ENCODE results near the gene SYNPO. TPM values are rescaled to one million over a fixed set of nuclear protein-coding genes. Genes with fewer than 3 reads are reported as not detected.

SYNPO gene
- polyA plus RNA-seq, 1 donor from 2014 or later, result not detected

DNA sequence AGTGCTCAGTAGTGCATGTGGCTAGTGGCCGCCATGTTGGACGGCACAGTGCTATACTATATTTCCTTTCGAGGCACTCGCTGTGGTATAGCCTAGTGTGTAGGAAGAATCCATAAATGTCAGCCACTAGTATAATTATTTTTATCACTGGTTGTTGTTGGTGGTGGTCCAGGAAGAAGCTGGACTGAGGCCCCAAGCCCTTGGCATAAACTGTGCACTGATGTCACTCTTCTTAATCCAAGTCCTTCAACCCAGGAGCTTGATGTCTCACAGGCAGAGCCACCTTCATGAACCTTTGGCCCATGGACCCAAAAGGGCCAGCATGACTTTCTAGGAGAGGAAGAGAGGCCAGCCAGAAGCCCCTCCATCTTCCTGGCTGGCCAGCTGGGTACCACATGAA is 32.5 kb upstream of the SYNPO start:
- Histone ChIP-seq H3K79me2 (replicated peaks; ENCODE audit: insufficient read depth, low read length) (no peaks in the 10 kb centered on the region), H3K4me2 (ENCODE audit: low read length) (no peak overlapping the region), H3K9ac (ENCODE audit: low read length) (no peak overlapping the region), H3F3A (ENCODE audit: insufficient read depth, low read length, poor library complexity, severe bottlenecking) (no peaks in the 10 kb centered on the region), H3K9me3 (ENCODE audit: low read length) (no peaks in the 10 kb centered on the region), H3K27me3 (ENCODE audit: insufficient read depth, low read depth, low read length) (no peaks in the 10 kb centered on the region), H3K36me3 (ENCODE audit: insufficient read depth, low read length) (no peaks in the 10 kb centered on the region), H4K20me1 (ENCODE audit: insufficient read depth) (no peaks in the 10 kb centered on the region), H2AFZ (ENCODE audit: low read depth, low read length) (no peak overlapping the region), H3K4me3 (ENCODE audit: low read length) (no peak overlapping the region), H3K27ac (ENCODE audit: low read length) (no peak overlapping the region), H3K9me2 (ENCODE audit: insufficient read depth, low read length) (no peaks in the 10 kb centered on the region)
- TF ChIP-seq RAD21 (conservative IDR thresholded peaks at IDR 0.05) (no peak), TAF1 (IDR thresholded peaks at IDR 0.05; ENCODE audit: low read depth) (no peak), POLR2AphosphoS5 (IDR thresholded peaks at IDR 0.05) (no peak), MXI1 (conservative IDR thresholded peaks at IDR 0.05; ENCODE audit: poor library complexity, severe bottlenecking) (no peak), EP300 (conservative IDR thresholded peaks at IDR 0.05; ENCODE audit: poor library complexity, severe bottlenecking) (no peak), EZH2 (IDR thresholded peaks at IDR 0.05; ENCODE audit: borderline replicate concordance, insufficient read depth, low read length, poor library complexity, severe bottlenecking) (no peak), SMC3 (conservative IDR thresholded peaks at IDR 0.05; ENCODE audit: poor library complexity) (no peak)
- TF ChIP-seq, protein P1, sequence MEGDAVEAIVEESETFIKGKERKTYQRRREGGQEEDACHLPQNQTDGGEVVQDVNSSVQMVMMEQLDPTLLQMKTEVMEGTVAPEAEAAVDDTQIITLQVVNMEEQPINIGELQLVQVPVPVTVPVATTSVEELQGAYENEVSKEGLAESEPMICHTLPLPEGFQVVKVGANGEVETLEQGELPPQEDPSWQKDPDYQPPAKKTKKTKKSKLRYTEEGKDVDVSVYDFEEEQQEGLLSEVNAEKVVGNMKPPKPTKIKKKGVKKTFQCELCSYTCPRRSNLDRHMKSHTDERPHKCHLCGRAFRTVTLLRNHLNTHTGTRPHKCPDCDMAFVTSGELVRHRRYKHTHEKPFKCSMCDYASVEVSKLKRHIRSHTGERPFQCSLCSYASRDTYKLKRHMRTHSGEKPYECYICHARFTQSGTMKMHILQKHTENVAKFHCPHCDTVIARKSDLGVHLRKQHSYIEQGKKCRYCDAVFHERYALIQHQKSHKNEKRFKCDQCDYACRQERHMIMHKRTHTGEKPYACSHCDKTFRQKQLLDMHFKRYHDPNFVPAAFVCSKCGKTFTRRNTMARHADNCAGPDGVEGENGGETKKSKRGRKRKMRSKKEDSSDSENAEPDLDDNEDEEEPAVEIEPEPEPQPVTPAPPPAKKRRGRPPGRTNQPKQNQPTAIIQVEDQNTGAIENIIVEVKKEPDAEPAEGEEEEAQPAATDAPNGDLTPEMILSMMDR (IDR thresholded peaks at IDR 0.05; ENCODE audit: poor library complexity, severe bottlenecking), result no peak
- TF ChIP-seq, protein P2, sequence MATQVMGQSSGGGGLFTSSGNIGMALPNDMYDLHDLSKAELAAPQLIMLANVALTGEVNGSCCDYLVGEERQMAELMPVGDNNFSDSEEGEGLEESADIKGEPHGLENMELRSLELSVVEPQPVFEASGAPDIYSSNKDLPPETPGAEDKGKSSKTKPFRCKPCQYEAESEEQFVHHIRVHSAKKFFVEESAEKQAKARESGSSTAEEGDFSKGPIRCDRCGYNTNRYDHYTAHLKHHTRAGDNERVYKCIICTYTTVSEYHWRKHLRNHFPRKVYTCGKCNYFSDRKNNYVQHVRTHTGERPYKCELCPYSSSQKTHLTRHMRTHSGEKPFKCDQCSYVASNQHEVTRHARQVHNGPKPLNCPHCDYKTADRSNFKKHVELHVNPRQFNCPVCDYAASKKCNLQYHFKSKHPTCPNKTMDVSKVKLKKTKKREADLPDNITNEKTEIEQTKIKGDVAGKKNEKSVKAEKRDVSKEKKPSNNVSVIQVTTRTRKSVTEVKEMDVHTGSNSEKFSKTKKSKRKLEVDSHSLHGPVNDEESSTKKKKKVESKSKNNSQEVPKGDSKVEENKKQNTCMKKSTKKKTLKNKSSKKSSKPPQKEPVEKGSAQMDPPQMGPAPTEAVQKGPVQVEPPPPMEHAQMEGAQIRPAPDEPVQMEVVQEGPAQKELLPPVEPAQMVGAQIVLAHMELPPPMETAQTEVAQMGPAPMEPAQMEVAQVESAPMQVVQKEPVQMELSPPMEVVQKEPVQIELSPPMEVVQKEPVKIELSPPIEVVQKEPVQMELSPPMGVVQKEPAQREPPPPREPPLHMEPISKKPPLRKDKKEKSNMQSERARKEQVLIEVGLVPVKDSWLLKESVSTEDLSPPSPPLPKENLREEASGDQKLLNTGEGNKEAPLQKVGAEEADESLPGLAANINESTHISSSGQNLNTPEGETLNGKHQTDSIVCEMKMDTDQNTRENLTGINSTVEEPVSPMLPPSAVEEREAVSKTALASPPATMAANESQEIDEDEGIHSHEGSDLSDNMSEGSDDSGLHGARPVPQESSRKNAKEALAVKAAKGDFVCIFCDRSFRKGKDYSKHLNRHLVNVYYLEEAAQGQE (IDR thresholded peaks at IDR 0.05; ENCODE audit: borderline replicate concordance), result no peak

DNA sequence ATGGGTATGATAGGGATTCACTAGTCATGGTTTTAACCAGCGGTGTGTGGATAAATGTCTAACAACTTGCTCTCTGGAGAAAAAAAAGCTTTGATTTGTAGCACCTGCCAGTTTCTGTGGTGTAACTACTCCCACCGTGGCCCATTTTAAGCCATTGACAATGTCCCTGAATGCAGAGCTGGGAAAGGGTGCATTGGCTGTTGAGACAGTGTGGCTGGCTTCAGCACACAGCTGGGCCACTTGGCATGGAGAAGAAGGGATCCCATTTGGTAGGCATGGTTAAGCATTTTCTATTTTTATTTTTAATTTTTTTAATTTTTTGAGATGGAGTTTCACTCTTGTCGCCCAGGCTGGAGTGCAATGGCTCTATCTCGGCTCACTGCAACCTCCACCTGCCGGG is 31.5 kb upstream of the SYNPO start:
- Histone ChIP-seq H3K27ac (ENCODE audit: low read length) (no peak overlapping the region), H3K9ac (ENCODE audit: low read length) (no peak overlapping the region), H3K9me2 (ENCODE audit: insufficient read depth, low read length) (no peaks in the 10 kb centered on the region), H3F3A (ENCODE audit: insufficient read depth, low read length, poor library complexity, severe bottlenecking) (no peaks in the 10 kb centered on the region), H3K4me3 (ENCODE audit: low read length) (no peak overlapping the region), H3K79me2 (replicated peaks; ENCODE audit: insufficient read depth, low read length) (no peaks in the 10 kb centered on the region), H3K36me3 (ENCODE audit: insufficient read depth, low read length) (no peaks in the 10 kb centered on the region), H2AFZ (ENCODE audit: low read depth, low read length) (no peak overlapping the region), H4K20me1 (ENCODE audit: insufficient read depth) (no peaks in the 10 kb centered on the region), H3K9me3 (ENCODE audit: low read length) (no peaks in the 10 kb centered on the region), H3K27me3 (ENCODE audit: insufficient read depth, low read depth, low read length) (no peaks in the 10 kb centered on the region), H3K4me2 (ENCODE audit: low read length) (no peak overlapping the region)
- TF ChIP-seq SMC3 (conservative IDR thresholded peaks at IDR 0.05; ENCODE audit: poor library complexity) (no peak), POLR2AphosphoS5 (IDR thresholded peaks at IDR 0.05) (no peak), MXI1 (conservative IDR thresholded peaks at IDR 0.05; ENCODE audit: poor library complexity, severe bottlenecking) (no peak), RAD21 (conservative IDR thresholded peaks at IDR 0.05) (no peak)
- TF ChIP-seq, protein P1 (IDR thresholded peaks at IDR 0.05; ENCODE audit: poor library complexity, severe bottlenecking), result no peak

Measured in neural cell (in vitro differentiated cells).